C4-2B (cell line): ENCODE data around the gene SYNGR4.

ENCODE experiments used
- ZFX ChIP-seq: fragments of 450-650 bp; IDR thresholded peaks from 2 replicates; pipeline ENCODE4 v1.6.1; 2017
- TF ChIP-seq, protein P1 (sequence below): fragments of 450-650 bp; conservative IDR thresholded peaks from 2 replicates; pipeline ENCODE4 v1.5.1; 2017; ENCODE audit warnings: mild to moderate bottlenecking

DNA sequence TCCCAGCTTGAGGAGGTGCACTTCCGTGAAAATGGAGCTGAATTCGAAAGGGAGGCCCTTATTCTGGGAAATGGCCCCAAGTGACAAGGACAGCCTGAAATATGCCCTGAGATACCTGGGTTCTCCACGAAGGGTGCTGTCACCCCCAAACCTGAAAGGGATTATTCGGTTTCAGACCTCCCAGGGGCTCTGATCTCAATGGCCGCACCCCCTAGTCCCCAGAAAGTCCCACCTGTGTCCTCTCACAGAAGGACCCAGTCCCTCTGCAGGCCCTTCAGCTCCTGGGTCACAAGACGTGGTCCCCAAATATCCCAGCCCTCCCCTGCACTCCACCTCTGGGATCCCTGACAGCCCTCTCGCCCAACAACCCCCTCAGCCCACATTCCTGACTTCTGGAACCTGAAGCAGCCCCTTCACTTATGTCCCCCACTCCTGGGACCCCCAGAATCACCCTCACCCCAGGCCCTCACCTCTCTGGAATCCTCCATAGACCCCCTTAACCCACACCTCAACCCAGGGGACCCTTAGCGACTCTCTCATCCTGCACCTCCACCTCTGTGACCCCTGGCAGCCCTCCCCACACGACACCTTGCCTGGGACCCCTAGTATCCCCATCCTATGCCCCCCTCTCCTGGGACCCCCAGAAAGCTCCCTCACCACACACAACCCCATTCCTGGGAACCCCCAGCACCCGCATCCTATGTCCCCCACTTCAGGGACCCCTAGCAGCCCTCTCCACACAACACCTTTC, 606 bp downstream of the SYNGR4 start:
- TF ChIP-seq, protein P1, sequence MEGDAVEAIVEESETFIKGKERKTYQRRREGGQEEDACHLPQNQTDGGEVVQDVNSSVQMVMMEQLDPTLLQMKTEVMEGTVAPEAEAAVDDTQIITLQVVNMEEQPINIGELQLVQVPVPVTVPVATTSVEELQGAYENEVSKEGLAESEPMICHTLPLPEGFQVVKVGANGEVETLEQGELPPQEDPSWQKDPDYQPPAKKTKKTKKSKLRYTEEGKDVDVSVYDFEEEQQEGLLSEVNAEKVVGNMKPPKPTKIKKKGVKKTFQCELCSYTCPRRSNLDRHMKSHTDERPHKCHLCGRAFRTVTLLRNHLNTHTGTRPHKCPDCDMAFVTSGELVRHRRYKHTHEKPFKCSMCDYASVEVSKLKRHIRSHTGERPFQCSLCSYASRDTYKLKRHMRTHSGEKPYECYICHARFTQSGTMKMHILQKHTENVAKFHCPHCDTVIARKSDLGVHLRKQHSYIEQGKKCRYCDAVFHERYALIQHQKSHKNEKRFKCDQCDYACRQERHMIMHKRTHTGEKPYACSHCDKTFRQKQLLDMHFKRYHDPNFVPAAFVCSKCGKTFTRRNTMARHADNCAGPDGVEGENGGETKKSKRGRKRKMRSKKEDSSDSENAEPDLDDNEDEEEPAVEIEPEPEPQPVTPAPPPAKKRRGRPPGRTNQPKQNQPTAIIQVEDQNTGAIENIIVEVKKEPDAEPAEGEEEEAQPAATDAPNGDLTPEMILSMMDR: no peak
- no peak for TF ChIP-seq ZFX
